Liver (tissue), 9 donors: Measurements from ENCODE around the gene RANBP1. TPM values are rescaled to one million over a fixed set of nuclear protein-coding genes. Genes with fewer than 3 reads are reported as not detected.

Source experiments
- DNase-seq: peaks from one replicate; pipeline ENCODE4 v3.0.0-alpha.2; 2017; ENCODE audit warnings: low spot score
- H3K27ac ChIP-seq, 2 donors: one replicate each; pipeline ENCODE4 v1.7.0; 2013; ENCODE audit warnings: inconsistent platforms in 2 of 2, low read length in 2 of 2, control low read depth in 1 of 2, low read depth in 1 of 2, mild to moderate bottlenecking in 1 of 2
- H3K27me3 ChIP-seq, 4 donors: one replicate each; pipeline versions ENCODE4 v1.6.1 to v1.7.0; 2013; ENCODE audit warnings: low read length in 3 of 4, inconsistent platforms in 1 of 4, mild to moderate bottlenecking in 1 of 4, moderate library complexity in 1 of 4; ENCODE audit not compliant: control insufficient read depth in 4 of 4, insufficient read depth in 4 of 4
- H3K36me3 ChIP-seq, 4 donors: one replicate each; pipeline versions ENCODE4 v1.6.1 to v1.7.0; 2013; ENCODE audit warnings: low read length in 3 of 4, mild to moderate bottlenecking in 3 of 4, low read depth in 1 of 4, moderate library complexity in 1 of 4; ENCODE audit not compliant: control insufficient read depth in 4 of 4, insufficient read depth in 3 of 4
- H3K4me1 ChIP-seq, 4 donors: one replicate each; pipeline versions ENCODE4 v1.6.1 to v1.7.0; 2013; ENCODE audit warnings: low read length in 3 of 4, mild to moderate bottlenecking in 3 of 4, moderate library complexity in 1 of 4; ENCODE audit not compliant: control insufficient read depth in 4 of 4, insufficient read depth in 4 of 4
- H3K4me3 ChIP-seq, 3 donors: one replicate each; pipeline versions ENCODE4 v1.6.1 to v1.7.0; 2013; ENCODE audit warnings: low read length in 3 of 3, control low read depth in 1 of 3, low read depth in 1 of 3, mild to moderate bottlenecking in 1 of 3
- H3K9ac ChIP-seq, 2 donors: one replicate each; pipeline ENCODE4 v1.7.0; 2013; ENCODE audit warnings: low read length in 2 of 2, mild to moderate bottlenecking in 2 of 2, moderate library complexity in 2 of 2, control low read depth in 1 of 2, low read depth in 1 of 2
- H3K9me3 ChIP-seq, 4 donors: one replicate each; pipeline versions ENCODE4 v1.6.1 to v1.7.0; 2013; ENCODE audit warnings: low read length in 3 of 4; ENCODE audit not compliant: control insufficient read depth in 4 of 4
- EGR1 ChIP-seq, 2 donors: IDR thresholded peaks; 2 replicates each; pipeline ENCODE4 v1.6.1; 2016 to 2018; ENCODE audit warnings: antibody characterized with exemption in 2 of 2, low read depth in 2 of 2
- FOXA1 ChIP-seq: IDR thresholded peaks from 2 replicates; pipeline ENCODE4 v1.6.1; 2016; ENCODE audit warnings: antibody characterized with exemption
- FOXA2 ChIP-seq: IDR thresholded peaks from 2 replicates; pipeline ENCODE4 v1.6.1; 2016; ENCODE audit warnings: antibody characterized with exemption
- HNF4A ChIP-seq, 2 donors: conservative IDR thresholded peaks; 2 replicates each; pipeline ENCODE4 v1.6.1; 2016; ENCODE audit warnings: antibody characterized with exemption in 2 of 2, mild to moderate bottlenecking in 2 of 2
- HNF4G ChIP-seq: IDR thresholded peaks from 2 replicates; pipeline ENCODE4 v1.6.1; 2016; ENCODE audit warnings: antibody characterized with exemption
- JUND ChIP-seq, 2 donors: IDR thresholded peaks; 2 replicates each; pipeline ENCODE4 v1.6.1; 2016; ENCODE audit warnings: antibody characterized with exemption in 2 of 2
- NR2F2 ChIP-seq: IDR thresholded peaks from 2 replicates; pipeline ENCODE4 v1.6.1; 2016; ENCODE audit warnings: antibody characterized with exemption
- RAD21 ChIP-seq, 2 donors: IDR thresholded peaks; 2 replicates each; pipeline ENCODE4 v1.6.1; 2016; ENCODE audit warnings: antibody characterized with exemption in 2 of 2, mild to moderate bottlenecking in 2 of 2
- RXRA ChIP-seq, 2 donors: IDR thresholded peaks; 2 replicates each; pipeline ENCODE4 v1.6.1; 2017 to 2018; ENCODE audit warnings: antibody characterized with exemption in 2 of 2, mild to moderate bottlenecking in 1 of 2
- SP1 ChIP-seq: IDR thresholded peaks from 2 replicates; pipeline ENCODE4 v1.6.1; 2018; ENCODE audit warnings: antibody characterized with exemption, mild to moderate bottlenecking
- TAF1 ChIP-seq: conservative IDR thresholded peaks from 2 replicates; pipeline ENCODE4 v1.6.1; 2016; ENCODE audit warnings: antibody characterized with exemption, mild to moderate bottlenecking
- WGBS: extraction: QIAGEN DNeasy Blood & Tissue Kit; methylation state at CpG from one replicate; pipeline ENCODE4 v1.1.7; 2013; 5-methylcytosine and 5-hydroxymethylcytosine counted together
- polyA plus RNA-seq, 2 donors: library from polyadenylated mRNA; stranded (reverse) in 1 of 2; unstranded in 1 of 2; fragments of 200-250 nt in 1 of 2; fragments of >200 nt in 1 of 2; fragmentation: Nextera tagmentation in 1 of 2; extraction: Ambion mirVana in 1 of 2; gene quantifications; one replicate each; pipeline versions ENCODE4 v1.2.1 to v1.2.3, GENCODE V29; 2013 to 2015
- total RNA-seq, 2 donors: library from RNA; depleted of rRNA; stranded (reverse); fragments of >200 nt; gene quantifications; one replicate each; pipeline ENCODE4 v1.2.3, GENCODE V29; 2014
- TF ChIP-seq, protein P1 (sequence below): fragments of 150-350 bp; IDR thresholded peaks from 2 replicates; pipeline ENCODE4 v1.5.1; 2017; ENCODE audit warnings: improper control_type of control experiment, low read depth, low read length; ENCODE audit not compliant: missing input control
- TF ChIP-seq, protein P2 (sequence below): IDR thresholded peaks from 2 replicates; pipeline ENCODE4 v1.6.1; 2016; ENCODE audit warnings: antibody characterized with exemption
- TF ChIP-seq, protein P3 (sequence below): IDR thresholded peaks from 2 replicates; pipeline ENCODE4 v1.6.1; 2016; ENCODE audit warnings: antibody characterized with exemption
- TF ChIP-seq, protein P4 (sequence below): IDR thresholded peaks from 2 replicates; pipeline ENCODE4 v1.6.1; 2016; ENCODE audit warnings: antibody characterized with exemption
- TF ChIP-seq, protein P5 (sequence below): IDR thresholded peaks from 2 replicates; pipeline ENCODE4 v1.6.1; 2016; ENCODE audit warnings: antibody characterized with exemption, mild to moderate bottlenecking
- donor health status: healthy.
- donor health status: healthy.
- donor health status: healthy.
- donor health status: healthy.
- donor health status: healthy.

Gene RANBP1
- total and polyA plus RNA-seq, 4 donors, result 62.3 to 102 (median 87.8) TPM

DNA sequence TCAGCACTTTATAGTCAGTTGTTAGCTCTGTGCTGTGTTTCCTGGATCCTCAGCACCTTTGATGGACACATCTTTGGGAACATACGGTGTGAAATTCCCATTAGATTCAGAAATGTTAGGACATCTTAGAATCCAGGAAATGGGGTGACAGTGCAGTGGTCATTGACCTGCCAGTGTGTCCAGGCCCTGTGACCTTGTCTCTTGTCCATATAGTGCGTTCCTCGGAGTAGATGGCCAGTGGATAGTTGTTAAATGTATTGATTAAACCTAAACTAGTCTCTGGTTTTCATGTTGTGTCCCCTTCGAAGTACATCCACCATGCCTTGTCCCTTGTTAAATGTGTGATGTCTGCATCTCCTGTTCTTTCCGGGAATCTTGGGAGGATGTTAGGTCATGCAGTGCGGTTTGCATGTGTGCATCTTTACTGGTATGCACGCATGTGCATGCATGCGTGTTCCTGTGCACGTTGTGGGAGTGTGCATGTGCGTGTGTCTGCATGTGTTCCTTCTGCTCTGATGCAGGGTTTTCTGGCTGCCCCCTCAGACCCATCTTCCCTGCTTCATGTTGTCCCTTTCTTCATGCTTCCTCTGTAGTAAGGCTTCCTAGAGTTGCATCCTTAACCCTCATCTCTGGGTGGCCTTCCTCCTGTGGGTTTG lies 31.9 kb upstream of the RANBP1 start:
- H3K36me3 ChIP-seq, result peaks cover 14 to 28% (median 20%) of the 10 kb centered on the region in 4 donors
- DNase-seq, result no peak
- WGBS, result 60% methylated on average over 10 of the region's 10 CpGs
- H3K4me3 ChIP-seq, result no peak overlapping the region
- H3K4me1 ChIP-seq, result peaks cover 22 to 56% (median 46%) of the 10 kb centered on the region in 4 donors
- no peaks in the 10 kb centered on the region for H3K9me3 ChIP-seq
- no peaks in the 10 kb centered on the region for H3K27me3 ChIP-seq
- H3K27ac ChIP-seq, result peak overlapping the region; percentile 72 to 92
- TF ChIP-seq RXRA (IDR thresholded peaks at IDR 0.05) (peak; percentile 51 to 55), HNF4A (conservative IDR thresholded peaks at IDR 0.05) (no peak)
- H3K9ac ChIP-seq, result peak overlapping the region in 1 of 2 donors; percentile 32

DNA sequence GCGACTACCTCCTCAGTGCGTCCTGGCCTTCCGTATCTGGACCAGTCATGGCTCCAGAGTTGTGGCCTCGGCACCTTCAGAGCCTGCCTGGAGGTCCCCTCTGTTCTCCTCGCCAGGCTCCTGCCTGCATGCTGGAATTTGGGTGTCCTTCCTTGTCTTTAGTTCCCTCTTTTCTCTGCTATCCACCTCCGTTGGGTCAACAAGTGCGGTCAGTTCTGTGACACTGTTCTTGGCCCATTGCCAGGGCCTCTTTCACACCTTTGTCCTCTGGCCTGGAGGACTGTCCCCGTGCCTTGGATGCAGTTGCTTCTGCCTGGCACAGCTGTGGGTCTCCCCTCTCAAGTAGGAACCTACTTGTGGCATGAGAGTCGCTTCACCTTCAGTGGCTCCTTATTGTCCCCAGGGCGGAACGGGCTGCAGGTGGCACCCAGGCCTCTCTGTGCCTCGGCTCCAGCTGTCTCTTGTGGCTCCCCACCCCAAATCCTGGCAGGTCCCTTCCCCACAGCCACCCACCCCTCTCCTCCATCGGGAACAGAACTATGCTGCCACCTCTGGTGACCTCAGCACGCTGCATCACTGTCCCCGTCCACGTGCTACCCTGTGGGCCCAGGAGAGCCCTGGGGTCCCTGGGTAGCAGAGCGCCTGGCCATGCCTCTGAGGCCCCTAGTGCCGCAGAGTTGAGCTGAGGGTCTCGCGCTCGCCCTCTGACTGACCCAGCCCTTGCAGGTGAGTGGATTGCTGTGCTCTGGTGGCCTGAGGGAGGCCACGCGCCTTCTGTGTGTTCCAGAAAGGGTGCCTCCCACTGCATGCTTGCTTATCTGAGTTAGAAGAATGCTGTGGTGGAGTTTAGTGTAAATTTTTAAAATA lies 31.1 kb upstream of the RANBP1 start:
- Histone ChIP-seq H3K9ac (peak overlapping the region in 1 of 2 donors; percentile 42), H3K36me3 (peaks cover 16 to 36% (median 27%) of the 10 kb centered on the region in 4 donors), H3K4me1 (peaks cover 20 to 56% (median 46%) of the 10 kb centered on the region in 4 donors), H3K27me3 (no peaks in the 10 kb centered on the region), H3K9me3 (no peaks in the 10 kb centered on the region), H3K27ac (peak overlapping the region; percentile 72 to 92), H3K4me3 (no peak overlapping the region)
- TF ChIP-seq FOXA1, result peak; percentile 83
- peak; percentile 60 to 77 for TF ChIP-seq HNF4A (conservative IDR thresholded peaks at IDR 0.05)
- TF ChIP-seq EGR1 (IDR thresholded peaks at IDR 0.05; ENCODE audit: low read depth in 2 of 2), result no peak
- TF ChIP-seq, protein P1, sequence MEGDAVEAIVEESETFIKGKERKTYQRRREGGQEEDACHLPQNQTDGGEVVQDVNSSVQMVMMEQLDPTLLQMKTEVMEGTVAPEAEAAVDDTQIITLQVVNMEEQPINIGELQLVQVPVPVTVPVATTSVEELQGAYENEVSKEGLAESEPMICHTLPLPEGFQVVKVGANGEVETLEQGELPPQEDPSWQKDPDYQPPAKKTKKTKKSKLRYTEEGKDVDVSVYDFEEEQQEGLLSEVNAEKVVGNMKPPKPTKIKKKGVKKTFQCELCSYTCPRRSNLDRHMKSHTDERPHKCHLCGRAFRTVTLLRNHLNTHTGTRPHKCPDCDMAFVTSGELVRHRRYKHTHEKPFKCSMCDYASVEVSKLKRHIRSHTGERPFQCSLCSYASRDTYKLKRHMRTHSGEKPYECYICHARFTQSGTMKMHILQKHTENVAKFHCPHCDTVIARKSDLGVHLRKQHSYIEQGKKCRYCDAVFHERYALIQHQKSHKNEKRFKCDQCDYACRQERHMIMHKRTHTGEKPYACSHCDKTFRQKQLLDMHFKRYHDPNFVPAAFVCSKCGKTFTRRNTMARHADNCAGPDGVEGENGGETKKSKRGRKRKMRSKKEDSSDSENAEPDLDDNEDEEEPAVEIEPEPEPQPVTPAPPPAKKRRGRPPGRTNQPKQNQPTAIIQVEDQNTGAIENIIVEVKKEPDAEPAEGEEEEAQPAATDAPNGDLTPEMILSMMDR, result peak; percentile 15
- TF ChIP-seq TAF1, result no peak
- TF ChIP-seq FOXA2, result peak; percentile 80
- TF ChIP-seq SP1, result peak; percentile 24
- no peak for TF ChIP-seq JUND (IDR thresholded peaks at IDR 0.05)
- TF ChIP-seq, protein P2, sequence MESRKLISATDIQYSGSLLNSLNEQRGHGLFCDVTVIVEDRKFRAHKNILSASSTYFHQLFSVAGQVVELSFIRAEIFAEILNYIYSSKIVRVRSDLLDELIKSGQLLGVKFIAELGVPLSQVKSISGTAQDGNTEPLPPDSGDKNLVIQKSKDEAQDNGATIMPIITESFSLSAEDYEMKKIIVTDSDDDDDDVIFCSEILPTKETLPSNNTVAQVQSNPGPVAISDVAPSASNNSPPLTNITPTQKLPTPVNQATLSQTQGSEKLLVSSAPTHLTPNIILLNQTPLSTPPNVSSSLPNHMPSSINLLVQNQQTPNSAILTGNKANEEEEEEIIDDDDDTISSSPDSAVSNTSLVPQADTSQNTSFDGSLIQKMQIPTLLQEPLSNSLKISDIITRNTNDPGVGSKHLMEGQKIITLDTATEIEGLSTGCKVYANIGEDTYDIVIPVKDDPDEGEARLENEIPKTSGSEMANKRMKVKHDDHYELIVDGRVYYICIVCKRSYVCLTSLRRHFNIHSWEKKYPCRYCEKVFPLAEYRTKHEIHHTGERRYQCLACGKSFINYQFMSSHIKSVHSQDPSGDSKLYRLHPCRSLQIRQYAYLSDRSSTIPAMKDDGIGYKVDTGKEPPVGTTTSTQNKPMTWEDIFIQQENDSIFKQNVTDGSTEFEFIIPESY, result no peak
- no peak for TF ChIP-seq HNF4G
- TF ChIP-seq, protein P3, sequence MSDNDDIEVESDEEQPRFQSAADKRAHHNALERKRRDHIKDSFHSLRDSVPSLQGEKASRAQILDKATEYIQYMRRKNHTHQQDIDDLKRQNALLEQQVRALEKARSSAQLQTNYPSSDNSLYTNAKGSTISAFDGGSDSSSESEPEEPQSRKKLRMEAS, result no peak
- TF ChIP-seq RXRA (IDR thresholded peaks at IDR 0.05), result peak in 1 of 2 donors; percentile 76
- TF ChIP-seq, protein P4, sequence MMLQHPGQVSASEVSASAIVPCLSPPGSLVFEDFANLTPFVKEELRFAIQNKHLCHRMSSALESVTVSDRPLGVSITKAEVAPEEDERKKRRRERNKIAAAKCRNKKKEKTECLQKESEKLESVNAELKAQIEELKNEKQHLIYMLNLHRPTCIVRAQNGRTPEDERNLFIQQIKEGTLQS, result no peak
- TF ChIP-seq, protein P5, sequence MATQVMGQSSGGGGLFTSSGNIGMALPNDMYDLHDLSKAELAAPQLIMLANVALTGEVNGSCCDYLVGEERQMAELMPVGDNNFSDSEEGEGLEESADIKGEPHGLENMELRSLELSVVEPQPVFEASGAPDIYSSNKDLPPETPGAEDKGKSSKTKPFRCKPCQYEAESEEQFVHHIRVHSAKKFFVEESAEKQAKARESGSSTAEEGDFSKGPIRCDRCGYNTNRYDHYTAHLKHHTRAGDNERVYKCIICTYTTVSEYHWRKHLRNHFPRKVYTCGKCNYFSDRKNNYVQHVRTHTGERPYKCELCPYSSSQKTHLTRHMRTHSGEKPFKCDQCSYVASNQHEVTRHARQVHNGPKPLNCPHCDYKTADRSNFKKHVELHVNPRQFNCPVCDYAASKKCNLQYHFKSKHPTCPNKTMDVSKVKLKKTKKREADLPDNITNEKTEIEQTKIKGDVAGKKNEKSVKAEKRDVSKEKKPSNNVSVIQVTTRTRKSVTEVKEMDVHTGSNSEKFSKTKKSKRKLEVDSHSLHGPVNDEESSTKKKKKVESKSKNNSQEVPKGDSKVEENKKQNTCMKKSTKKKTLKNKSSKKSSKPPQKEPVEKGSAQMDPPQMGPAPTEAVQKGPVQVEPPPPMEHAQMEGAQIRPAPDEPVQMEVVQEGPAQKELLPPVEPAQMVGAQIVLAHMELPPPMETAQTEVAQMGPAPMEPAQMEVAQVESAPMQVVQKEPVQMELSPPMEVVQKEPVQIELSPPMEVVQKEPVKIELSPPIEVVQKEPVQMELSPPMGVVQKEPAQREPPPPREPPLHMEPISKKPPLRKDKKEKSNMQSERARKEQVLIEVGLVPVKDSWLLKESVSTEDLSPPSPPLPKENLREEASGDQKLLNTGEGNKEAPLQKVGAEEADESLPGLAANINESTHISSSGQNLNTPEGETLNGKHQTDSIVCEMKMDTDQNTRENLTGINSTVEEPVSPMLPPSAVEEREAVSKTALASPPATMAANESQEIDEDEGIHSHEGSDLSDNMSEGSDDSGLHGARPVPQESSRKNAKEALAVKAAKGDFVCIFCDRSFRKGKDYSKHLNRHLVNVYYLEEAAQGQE, result no peak
- no peak for TF ChIP-seq NR2F2
- TF ChIP-seq RAD21 (IDR thresholded peaks at IDR 0.05), result peak in 1 of 2 donors; percentile 26
- peak; percentile 65 for DNase-seq
- WGBS, result 47% methylated on average over 23 of the region's 23 CpGs
